Tibial artery (tissue), 4 donors: Measurements from ENCODE around the gene STAT4.

ENCODE experiments used
- DNase-seq, 2 donors: peaks; one replicate each; pipeline ENCODE4 v3.0.0-alpha.2; 2019
- H3K27ac ChIP-seq, 2 donors: fragments of 200-600 bp; sonication (generic) in 1 of 2; 1 replicate in 1 of 2; 2 replicates in 1 of 2; pipeline ENCODE4 v1.5.1; 2018 to 2019; ENCODE audit warnings: mild to moderate bottlenecking in 1 of 2
- H3K27me3 ChIP-seq, 2 donors: fragments of 200-600 bp; sonication (generic) in 1 of 2; one replicate each; pipeline versions ENCODE4 v1.5.1 to v1.6.0; 2016 to 2019
- H3K36me3 ChIP-seq, 3 donors: fragments of 200-600 bp; sonication (generic) in 2 of 3; one replicate each; pipeline ENCODE4 v1.5.1; 2016 to 2019; ENCODE audit warnings: mild to moderate bottlenecking in 2 of 3
- H3K4me1 ChIP-seq, 4 donors: fragments of 200-600 bp; sonication (generic) in 2 of 4; 1 replicate in 3 of 4; 2 replicates in 1 of 4; pipeline ENCODE4 v1.5.1; 2016 to 2019
- H3K4me3 ChIP-seq, 2 donors: fragments of 200-600 bp; sonication (generic) in 1 of 2; 1 replicate in 1 of 2; 2 replicates in 1 of 2; pipeline ENCODE4 v1.5.1; 2018 to 2019; ENCODE audit warnings: mild to moderate bottlenecking in 2 of 2
- H3K9me3 ChIP-seq, 3 donors: fragments of 200-600 bp; sonication (generic) in 1 of 3; one replicate each; pipeline ENCODE4 v1.5.1; 2016 to 2019
- CTCF ChIP-seq, 2 experiments: fragments of 200-600 bp in 1 of 2; fragments of 450-650 bp in 1 of 2; IDR thresholded peaks; one replicate each; pipeline ENCODE4 v1.5.1; 2017 to 2019; ENCODE audit warnings: antibody characterized with exemption in 2 of 2, mild to moderate bottlenecking in 1 of 2, moderate library complexity in 1 of 2
- intact Hi-C: fragments of 100-400 bp; cut with DNase I; formaldehyde crosslinking; loops from one replicate; pipeline ENCODE4 v1.15.0; 2023; ENCODE audit warnings: low total_unique reads

Gene STAT4

GRCh38 chr2:191012346-191012745, 138.4 kb downstream of the STAT4 start:
- H3K9me3 ChIP-seq: no peaks in the 10 kb centered on the region
- H3K4me3 ChIP-seq: peak overlapping the region; percentile 73
- H3K27ac ChIP-seq: no peak overlapping the region
- no peaks in the 10 kb centered on the region for H3K27me3 ChIP-seq
- DNase-seq: no peak
- TF ChIP-seq CTCF (IDR thresholded peaks at IDR 0.05): no peak
- intact Hi-C loops: loop anchor here (5.0 kb wide), 1 partner anchor 160 kb away; no protein-coding TSS in a partner anchor
- peaks cover 0 to 33% (median 16%) of the 10 kb centered on the region in 4 donors for H3K4me1 ChIP-seq
- peaks cover 6 to 21% (median 8%) of the 10 kb centered on the region in 3 donors for H3K36me3 ChIP-seq

GRCh38 chr2:191010887-191011885, 139.6 kb downstream of the STAT4 start:
- H3K4me3 ChIP-seq: no peak overlapping the region
- H3K36me3 ChIP-seq: peaks cover 17 to 32% (median 19%) of the 10 kb centered on the region in 3 donors
- TF ChIP-seq CTCF (IDR thresholded peaks at IDR 0.05): no peak
- H3K27ac ChIP-seq: no peak overlapping the region
- no peaks in the 10 kb centered on the region for H3K9me3 ChIP-seq
- intact Hi-C loops: loop anchor here (5.0 kb wide), 1 partner anchor 159 kb away; no protein-coding TSS in a partner anchor
- H3K4me1 ChIP-seq: peaks cover 0 to 33% (median 16%) of the 10 kb centered on the region in 4 donors
- DNase-seq: no peak
- no peaks in the 10 kb centered on the region for H3K27me3 ChIP-seq

- intact Hi-C loops: loop anchor here (5.0 kb wide), 1 partner anchor 157 kb away; no protein-coding TSS in a partner anchor
- no peak overlapping the region for H3K27ac ChIP-seq
- H3K4me3 ChIP-seq: no peak overlapping the region
- H3K9me3 ChIP-seq: no peaks in the 10 kb centered on the region
- peaks cover 32 to 46% (median 33%) of the 10 kb centered on the region in 3 donors for H3K36me3 ChIP-seq
- no peak for DNase-seq
- no peak for TF ChIP-seq CTCF (IDR thresholded peaks at IDR 0.05)
- no peaks in the 10 kb centered on the region for H3K27me3 ChIP-seq
- H3K4me1 ChIP-seq: peaks cover 0 to 30% (median 15%) of the 10 kb centered on the region in 4 donors
These were observed 141.0 kb downstream of the STAT4 start for GRCh38 chr2:191009541-191010374.

GRCh38 chr2:191008286-191008685, 142.5 kb downstream of the STAT4 start:
- Histone ChIP-seq H3K27ac (no peak overlapping the region), H3K27me3 (no peaks in the 10 kb centered on the region), H3K4me1 (peaks cover 0 to 27% (median 13%) of the 10 kb centered on the region in 4 donors), H3K36me3 (peaks cover 46 to 60% (median 48%) of the 10 kb centered on the region in 3 donors), H3K9me3 (no peaks in the 10 kb centered on the region), H3K4me3 (no peak overlapping the region)
- intact Hi-C loops: no loop called here
- TF ChIP-seq CTCF (IDR thresholded peaks at IDR 0.05): no peak
- DNase-seq: no peak

- intact Hi-C loops: no loop called here
- peaks cover 54 to 71% (median 59%) of the 10 kb centered on the region in 3 donors for H3K36me3 ChIP-seq
- no peak for TF ChIP-seq CTCF (IDR thresholded peaks at IDR 0.05)
- H3K4me3 ChIP-seq: no peak overlapping the region
- no peak overlapping the region for H3K27ac ChIP-seq
- H3K9me3 ChIP-seq: no peaks in the 10 kb centered on the region
- no peaks in the 10 kb centered on the region for H3K27me3 ChIP-seq
- no peak for DNase-seq
- peaks cover 0 to 16% (median 3%) of the 10 kb centered on the region in 4 donors for H3K4me1 ChIP-seq
These were observed 143.6 kb downstream of the STAT4 start for GRCh38 chr2:191006997-191007783.
